MM.1S (cell line): ENCODE results near the gene TYK2.

Source experiments
- DNase-seq: peaks from one replicate; pipeline ENCODE4 v3.0.0-alpha.2; 2015
- H2AFZ ChIP-seq: fragments of 300-600 bp; sonication (generic); 2 replicates; pipeline ENCODE4 v1.6.0; 2016; ENCODE audit warnings: antibody characterized with exemption, low read length
- H3F3A ChIP-seq: fragments of 300-600 bp; sonication (generic); 2 replicates; pipeline ENCODE4 v1.6.1; 2016; ENCODE audit warnings: mild to moderate bottlenecking, antibody characterized with exemption, low read length, moderate library complexity, mixed read lengths; ENCODE audit not compliant: insufficient read depth
- H3K27ac ChIP-seq: fragments of 300-600 bp; sonication (generic); 2 replicates; pipeline ENCODE4 v1.5.1; 2016; ENCODE audit warnings: mild to moderate bottlenecking, low read length
- H3K27me3 ChIP-seq: fragments of 300-600 bp; sonication (generic); replicated peaks from 2 replicates; pipeline ENCODE4 v1.6.0; 2016; ENCODE audit warnings: low read length; ENCODE audit not compliant: insufficient read depth
- H3K36me3 ChIP-seq: fragments of 300-600 bp; sonication (generic); replicated peaks from 2 replicates; pipeline ENCODE4 v1.6.1; 2016; ENCODE audit warnings: mild to moderate bottlenecking, low read length, mixed read lengths; ENCODE audit not compliant: insufficient read depth
- H3K4me1 ChIP-seq: fragments of 300-600 bp; sonication (generic); 2 replicates; pipeline ENCODE4 v1.6.1; 2016; ENCODE audit warnings: low read length, mixed read lengths
- H3K4me2 ChIP-seq: fragments of 300-600 bp; sonication (generic); 2 replicates; pipeline ENCODE4 v1.6.0; 2016; ENCODE audit warnings: low read depth, low read length
- H3K4me3 ChIP-seq: fragments of 300-600 bp; sonication (generic); 2 replicates; pipeline ENCODE4 v1.5.1; 2016; ENCODE audit warnings: low read length, mixed read lengths
- H3K79me2 ChIP-seq: fragments of 300-600 bp; sonication (generic); 2 replicates; pipeline ENCODE4 v1.6.1; 2016; ENCODE audit warnings: mixed run types, low read length, mixed read lengths
- H3K9ac ChIP-seq: fragments of 300-600 bp; sonication (generic); 2 replicates; pipeline ENCODE4 v1.6.1; 2016; ENCODE audit warnings: low read length, mixed read lengths
- H3K9me2 ChIP-seq: fragments of 300-600 bp; sonication (generic); replicated peaks from 2 replicates; pipeline ENCODE4 v1.6.1; 2016; ENCODE audit warnings: mild to moderate bottlenecking, low read length, mixed read lengths; ENCODE audit not compliant: insufficient read depth
- H3K9me3 ChIP-seq: fragments of 300-600 bp; sonication (generic); replicated peaks from 2 replicates; pipeline ENCODE4 v1.6.1; 2016; ENCODE audit warnings: mild to moderate bottlenecking, low read length, mixed read lengths; ENCODE audit not compliant: insufficient read depth
- H4K20me1 ChIP-seq: fragments of 300-600 bp; sonication (generic); 2 replicates; pipeline ENCODE4 v1.6.1; 2016; ENCODE audit warnings: mild to moderate bottlenecking, low read length, moderate library complexity, mixed read lengths; ENCODE audit not compliant: insufficient read depth
- EZH2 ChIP-seq: fragments of 300-600 bp; sonication (generic); optimal IDR thresholded peaks from 2 replicates; pipeline ENCODE3; 2017; ENCODE audit warnings: low read depth, mild to moderate bottlenecking, antibody characterized with exemption, low read length, mixed read lengths
- EZH2phosphoT487 ChIP-seq: fragments of 300-600 bp; sonication (generic); IDR thresholded peaks from 2 replicates; pipeline ENCODE4 v1.6.1; 2018; ENCODE audit warnings: antibody characterized with exemption, low read length
- TF ChIP-seq, protein P1 (sequence below): fragments of 300-600 bp; sonication (generic); IDR thresholded peaks from 2 replicates; pipeline ENCODE4 v1.5.1; 2016; ENCODE audit warnings: antibody characterized with exemption, low read length, mixed read lengths

The TYK2 gene

DNA sequence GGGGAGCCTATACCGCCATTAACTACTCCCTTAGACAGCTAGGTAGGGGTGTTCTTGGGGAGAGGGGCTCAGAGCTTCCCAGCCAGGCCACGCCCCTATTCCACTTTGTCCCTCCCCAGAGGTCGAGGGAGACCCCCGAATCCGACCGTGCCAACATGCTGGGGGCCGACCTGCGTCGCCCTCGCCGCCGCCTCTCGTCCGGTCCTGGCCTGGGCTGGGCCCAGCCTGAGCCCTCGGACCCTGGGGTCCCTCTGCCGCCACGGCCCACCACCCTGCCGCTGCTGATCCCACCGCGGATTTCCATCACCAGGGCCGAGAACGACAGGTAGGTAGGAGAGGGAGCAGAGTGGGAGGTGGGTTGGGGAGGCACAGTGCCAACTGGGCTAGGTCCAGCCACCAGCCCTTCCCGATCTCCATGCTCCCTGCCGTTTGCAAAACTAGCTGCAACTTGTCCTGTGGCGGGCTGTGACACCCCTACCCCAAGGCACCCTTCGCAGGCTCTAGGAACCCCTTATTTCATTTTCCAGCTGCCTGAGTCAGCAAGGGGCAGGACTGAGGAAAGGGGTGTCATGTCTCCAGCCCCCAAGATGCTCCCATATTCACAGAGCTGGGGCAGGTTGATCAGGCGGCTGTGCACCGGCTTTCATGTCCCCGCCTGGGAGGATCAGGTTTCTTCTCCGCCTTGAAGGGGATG is 37.3 kb upstream of the TYK2 start:
- H3K4me3 ChIP-seq = no peak overlapping the region
- H3K36me3 ChIP-seq = no peaks in the 10 kb centered on the region
- H3K79me2 ChIP-seq = peaks cover 20% of the 10 kb centered on the region
- no peaks in the 10 kb centered on the region for H3K27me3 ChIP-seq
- TF ChIP-seq EZH2phosphoT487 (no peak), EZH2 (no peak)
- TF ChIP-seq, protein P1, sequence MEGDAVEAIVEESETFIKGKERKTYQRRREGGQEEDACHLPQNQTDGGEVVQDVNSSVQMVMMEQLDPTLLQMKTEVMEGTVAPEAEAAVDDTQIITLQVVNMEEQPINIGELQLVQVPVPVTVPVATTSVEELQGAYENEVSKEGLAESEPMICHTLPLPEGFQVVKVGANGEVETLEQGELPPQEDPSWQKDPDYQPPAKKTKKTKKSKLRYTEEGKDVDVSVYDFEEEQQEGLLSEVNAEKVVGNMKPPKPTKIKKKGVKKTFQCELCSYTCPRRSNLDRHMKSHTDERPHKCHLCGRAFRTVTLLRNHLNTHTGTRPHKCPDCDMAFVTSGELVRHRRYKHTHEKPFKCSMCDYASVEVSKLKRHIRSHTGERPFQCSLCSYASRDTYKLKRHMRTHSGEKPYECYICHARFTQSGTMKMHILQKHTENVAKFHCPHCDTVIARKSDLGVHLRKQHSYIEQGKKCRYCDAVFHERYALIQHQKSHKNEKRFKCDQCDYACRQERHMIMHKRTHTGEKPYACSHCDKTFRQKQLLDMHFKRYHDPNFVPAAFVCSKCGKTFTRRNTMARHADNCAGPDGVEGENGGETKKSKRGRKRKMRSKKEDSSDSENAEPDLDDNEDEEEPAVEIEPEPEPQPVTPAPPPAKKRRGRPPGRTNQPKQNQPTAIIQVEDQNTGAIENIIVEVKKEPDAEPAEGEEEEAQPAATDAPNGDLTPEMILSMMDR = no peak
- DNase-seq = no peak
- H3K9me2 ChIP-seq = no peaks in the 10 kb centered on the region
- no peak overlapping the region for H3K4me2 ChIP-seq
- H3K9ac ChIP-seq = no peak overlapping the region
- no peaks in the 10 kb centered on the region for H3K9me3 ChIP-seq
- H3K27ac ChIP-seq = no peak overlapping the region
- peaks cover 41% of the 10 kb centered on the region for H3K4me1 ChIP-seq
- peaks cover 60% of the 10 kb centered on the region for H3F3A ChIP-seq
- H4K20me1 ChIP-seq = no peaks in the 10 kb centered on the region
- no peak overlapping the region for H2AFZ ChIP-seq

DNA sequence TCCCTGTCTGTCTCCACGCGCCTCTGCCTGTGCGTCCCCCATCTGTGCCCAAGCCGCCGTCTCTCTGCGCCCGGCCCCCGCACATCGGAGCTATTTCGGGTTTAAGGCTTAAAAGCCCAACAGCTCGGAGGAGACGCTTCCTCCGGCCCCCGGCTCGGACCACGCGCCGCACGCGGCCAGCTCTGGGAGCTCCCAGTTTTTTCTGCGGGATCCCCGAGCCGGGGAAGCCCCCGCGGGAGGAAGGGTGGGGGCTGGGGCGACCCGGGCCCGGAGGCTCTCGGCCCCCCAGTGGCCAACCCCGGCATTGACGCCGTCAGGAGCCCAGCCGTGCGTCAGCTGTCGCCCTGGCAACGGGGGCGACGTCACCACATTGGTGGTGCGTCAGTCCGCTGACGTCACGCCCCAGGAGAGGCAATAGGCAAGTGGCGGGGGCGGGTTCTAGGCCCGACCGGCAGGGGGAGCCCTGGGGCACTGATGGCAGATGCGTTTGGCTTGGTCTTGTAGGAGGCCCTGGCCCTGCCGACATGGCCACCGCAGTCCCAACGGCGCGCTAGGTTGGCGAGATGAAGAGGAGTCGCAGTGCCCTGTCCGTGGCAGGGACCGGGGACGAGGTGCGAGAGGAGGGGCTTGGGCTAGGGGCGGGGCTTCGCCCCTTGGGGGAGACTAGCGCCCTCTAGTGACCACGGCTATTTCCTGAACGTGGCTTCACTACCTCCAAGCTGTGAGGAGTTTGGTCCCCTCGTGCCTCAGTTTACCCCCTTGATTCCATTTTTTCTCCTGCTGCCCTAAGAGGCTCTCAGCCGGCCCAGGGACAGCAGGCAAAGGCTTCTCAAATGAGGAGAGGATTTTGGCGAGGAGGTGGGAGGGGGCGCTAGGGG is 36.2 kb upstream of the TYK2 start:
- H3K27me3 ChIP-seq = no peaks in the 10 kb centered on the region
- H2AFZ ChIP-seq = peak overlapping the region; percentile 60; the same call in 1 of the 2 replicates
- peak; percentile 94 for DNase-seq
- peaks cover 10% of the 10 kb centered on the region for H3K79me2 ChIP-seq
- no peaks in the 10 kb centered on the region for H3K9me2 ChIP-seq
- H3K9ac ChIP-seq = peak overlapping the region; percentile 83
- H4K20me1 ChIP-seq = no peaks in the 10 kb centered on the region
- peak overlapping the region; percentile 90 for H3K27ac ChIP-seq
- peaks cover 38% of the 10 kb centered on the region for H3K4me1 ChIP-seq
- peak overlapping the region; percentile 77 for H3K4me3 ChIP-seq
- H3K36me3 ChIP-seq = no peaks in the 10 kb centered on the region
- peak overlapping the region; percentile 77 for H3K4me2 ChIP-seq
- peaks cover 69% of the 10 kb centered on the region for H3F3A ChIP-seq
- H3K9me3 ChIP-seq = no peaks in the 10 kb centered on the region
- TF ChIP-seq, protein P1 = peak; percentile 98
- TF ChIP-seq EZH2phosphoT487 (no peak), EZH2 (no peak)

DNA sequence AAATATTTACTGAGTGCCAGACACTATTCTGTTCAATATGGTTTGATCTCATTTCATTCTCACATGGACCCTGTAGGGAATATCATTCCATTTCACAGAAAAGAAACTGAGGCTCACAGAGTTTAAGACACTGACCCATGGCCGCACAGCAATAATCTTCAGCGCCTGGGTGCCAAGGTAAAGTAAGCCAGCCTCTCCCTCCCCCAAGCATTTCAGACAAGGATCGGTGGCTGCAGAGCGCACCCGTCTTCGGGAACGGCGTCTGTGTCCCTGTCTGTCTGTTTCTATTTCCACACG is 35.7 kb upstream of the TYK2 start:
- Histone ChIP-seq H3K27ac (peak overlapping the region; percentile 90), H3K9me3 (no peaks in the 10 kb centered on the region), H3K9ac (peak overlapping the region; percentile 83), H3K4me2 (peak overlapping the region; percentile 77), H2AFZ (peak overlapping the region; percentile 60; the same call in 1 of the 2 replicates), H3K4me1 (peaks cover 38% of the 10 kb centered on the region), H4K20me1 (no peaks in the 10 kb centered on the region), H3K4me3 (peak overlapping the region; percentile 77), H3K36me3 (no peaks in the 10 kb centered on the region), H3K27me3 (no peaks in the 10 kb centered on the region), H3F3A (peaks cover 70% of the 10 kb centered on the region), H3K79me2 (peaks cover 4% of the 10 kb centered on the region; the same call in 1 of the 2 replicates), H3K9me2 (no peaks in the 10 kb centered on the region)
- DNase-seq = no peak
- TF ChIP-seq EZH2 = no peak
- no peak for TF ChIP-seq EZH2phosphoT487
- TF ChIP-seq, protein P1 = no peak
